HG02798 (cell line): ENCODE results near the gene SAA2.

Experiments used
- ATAC-seq: cut with Tn5 transposase; IDR thresholded peaks from one replicate; pipeline ENCODE4 v1.9.1; 2021; ENCODE audit warnings: mild to moderate bottlenecking; ENCODE audit not compliant: unreplicated experiment, poor library complexity

SAA2 gene

DNA sequence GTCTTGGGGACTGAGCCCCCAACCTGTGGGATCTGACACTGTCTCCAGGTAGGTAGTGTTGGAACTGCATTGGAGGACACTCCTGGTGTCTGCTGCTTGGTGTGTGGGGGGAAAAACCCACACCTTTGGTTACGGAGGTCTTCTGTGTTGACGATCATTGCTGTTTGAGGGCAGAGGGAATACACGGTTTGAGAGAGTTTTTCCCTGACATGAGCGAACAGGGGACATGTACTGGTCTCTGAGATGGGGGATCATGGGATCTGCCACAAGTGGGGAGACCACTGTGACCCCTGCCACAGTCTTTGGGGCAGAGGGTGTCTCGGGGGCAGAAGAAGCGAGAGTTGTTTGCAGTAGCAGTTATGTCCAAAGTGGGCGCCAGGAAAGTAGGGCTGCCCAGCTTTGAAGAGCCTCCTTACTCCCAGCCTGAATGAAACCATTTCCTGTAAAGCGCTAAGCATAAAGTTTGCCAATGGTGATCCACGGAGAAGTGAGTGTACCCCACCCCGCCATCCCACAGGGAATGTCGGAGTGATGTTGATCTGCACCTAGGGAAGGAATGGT lies 5.4 kb upstream of the SAA2 start:
- no peak for ATAC-seq

DNA sequence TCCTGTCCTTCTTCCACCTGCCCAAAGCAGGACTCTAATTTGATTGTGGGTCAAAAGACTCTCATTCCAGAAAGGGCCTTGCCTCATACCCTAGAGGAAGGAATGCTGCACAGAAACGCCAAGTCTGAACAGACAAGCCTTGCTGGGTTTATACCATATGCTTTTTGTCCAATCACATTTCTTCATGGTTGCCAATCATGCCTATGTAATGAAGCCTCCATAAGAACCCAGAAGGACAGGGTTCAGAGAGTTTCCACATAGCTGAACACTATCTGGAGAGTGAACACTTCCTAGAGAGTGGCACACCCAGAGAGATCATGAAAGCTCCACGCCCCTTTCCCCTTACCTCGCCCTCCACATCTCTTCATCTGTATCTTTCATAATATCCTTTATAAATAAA lies 4.8 kb upstream of the SAA2 start:
- no peak for ATAC-seq

DNA sequence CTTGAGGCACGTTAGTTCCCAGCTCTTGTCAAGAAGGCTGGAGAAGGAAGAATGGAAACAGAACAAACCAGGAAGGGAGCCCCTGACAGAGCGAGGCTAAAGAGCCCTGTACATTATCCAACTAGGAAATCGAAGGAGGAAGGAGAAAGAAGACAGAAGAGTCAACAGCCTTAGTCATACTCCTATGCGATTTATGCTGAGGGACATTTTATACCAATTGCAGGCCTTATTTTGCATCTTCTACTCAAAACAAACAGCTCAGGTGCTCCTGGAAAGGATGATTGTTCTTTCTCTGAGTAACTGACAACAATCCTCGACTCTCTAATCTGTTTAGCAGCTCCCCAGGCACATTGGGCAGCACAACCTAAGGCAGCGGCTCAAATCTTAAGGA lies 1.3 kb downstream of the SAA2 start:
- ATAC-seq: peak; percentile 26

DNA sequence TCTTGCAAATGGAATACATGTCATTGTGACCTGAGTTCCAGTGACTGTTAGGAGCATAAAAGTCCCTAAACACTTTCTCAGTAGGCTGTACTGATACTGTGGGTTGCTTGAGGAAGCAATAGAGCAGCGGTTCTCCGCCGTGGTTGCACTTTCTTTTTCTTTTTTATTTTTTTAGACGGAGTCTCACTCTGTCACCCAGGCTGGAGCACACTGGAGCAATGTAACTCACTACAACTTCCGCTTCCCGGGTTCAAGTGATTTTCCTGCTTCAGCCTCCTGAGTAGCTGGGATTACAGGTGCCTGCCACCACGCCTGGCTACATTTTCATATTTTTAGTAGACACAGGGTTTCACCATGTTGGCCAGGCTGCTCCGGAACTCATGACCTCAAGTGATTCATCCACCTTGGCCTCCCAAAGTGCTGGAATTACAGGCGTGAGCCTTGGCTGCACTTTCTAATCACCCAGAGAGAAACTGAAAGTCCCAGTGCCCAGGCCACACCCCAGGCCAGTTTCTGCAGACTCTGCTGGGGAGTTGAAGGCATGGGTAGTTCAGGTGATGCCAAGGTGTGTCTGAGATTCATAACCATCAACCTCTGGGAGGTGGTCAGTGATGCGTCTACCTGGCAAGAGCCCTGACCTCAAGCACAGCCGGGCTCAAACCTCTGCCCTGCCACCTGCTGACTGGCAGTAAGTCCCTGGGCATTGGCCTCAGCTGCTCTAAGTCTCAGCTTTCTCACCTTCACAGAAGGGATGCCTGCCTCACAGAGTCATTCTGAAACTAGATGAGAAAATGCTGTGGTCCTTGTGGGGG lies 1.9 kb downstream of the SAA2 start:
- peak; percentile 87 for ATAC-seq

DNA sequence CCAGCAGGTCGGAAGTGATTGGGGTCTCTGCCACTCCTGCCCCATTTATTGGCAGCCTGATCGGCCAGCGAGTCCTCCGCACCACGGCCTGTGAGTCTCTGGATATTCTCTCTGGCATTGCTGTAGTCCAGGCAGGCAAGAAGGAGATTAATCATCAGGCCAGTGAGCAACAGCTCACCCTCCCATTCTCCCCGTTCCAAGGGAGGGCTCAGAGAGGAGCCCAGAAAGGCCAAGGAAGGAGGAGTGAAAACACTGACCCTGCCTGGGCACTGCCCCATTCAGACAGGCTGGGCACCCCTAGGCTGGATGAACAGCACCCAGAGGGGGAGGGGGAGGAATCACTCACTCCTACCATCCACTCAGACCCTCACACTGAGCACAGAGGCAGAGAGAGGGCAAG lies 3.1 kb downstream of the SAA2 start:
- ATAC-seq: no peak

DNA sequence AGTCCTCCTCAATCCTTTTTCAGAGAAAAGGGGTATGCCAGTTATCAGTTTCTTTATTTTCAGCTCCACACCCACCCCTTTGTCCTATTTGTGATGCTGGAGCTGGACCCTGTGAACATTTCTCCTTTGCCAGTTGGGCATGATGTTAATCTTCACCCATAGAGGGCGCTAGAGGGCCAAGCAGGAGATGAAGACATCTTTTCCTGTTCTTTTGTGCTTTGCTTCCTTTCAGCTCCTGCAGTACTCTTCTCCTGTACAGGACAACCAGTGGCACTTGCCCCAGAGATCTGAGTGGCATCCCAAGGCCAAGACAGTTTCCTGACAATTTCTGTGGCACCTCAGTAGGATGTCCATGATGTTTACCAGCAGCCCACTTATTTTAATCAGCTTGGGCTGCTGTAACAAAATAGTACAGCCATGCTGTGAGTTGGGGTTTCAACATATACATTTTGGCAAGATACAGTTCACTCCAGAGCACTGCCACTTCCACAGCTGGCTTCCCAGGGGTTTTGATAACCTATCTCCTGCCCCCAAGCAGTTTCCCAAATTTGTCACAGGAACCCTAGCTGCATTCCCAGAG lies 4.6 kb downstream of the SAA2 start:
- ATAC-seq: no peak

DNA sequence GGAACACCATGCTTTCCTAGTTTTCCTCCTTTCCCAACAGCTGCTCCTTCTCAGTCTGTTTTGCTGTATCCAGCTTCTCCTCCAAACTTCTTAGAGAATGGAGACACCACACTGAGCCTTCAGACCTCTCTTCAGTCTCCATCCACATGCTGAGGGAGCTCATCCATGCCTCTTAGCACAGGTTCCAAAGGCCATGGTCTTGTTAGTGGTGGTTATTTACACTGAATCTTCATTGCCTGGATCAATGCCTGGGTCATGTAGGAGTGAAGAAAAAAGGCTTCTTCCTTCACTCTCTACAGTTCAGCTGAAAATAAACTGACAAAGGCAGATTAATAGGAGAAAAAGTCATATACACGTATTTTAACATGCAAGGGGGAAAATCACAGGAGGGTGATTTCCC lies 8.8 kb downstream of the SAA2 start:
- no peak for ATAC-seq

DNA sequence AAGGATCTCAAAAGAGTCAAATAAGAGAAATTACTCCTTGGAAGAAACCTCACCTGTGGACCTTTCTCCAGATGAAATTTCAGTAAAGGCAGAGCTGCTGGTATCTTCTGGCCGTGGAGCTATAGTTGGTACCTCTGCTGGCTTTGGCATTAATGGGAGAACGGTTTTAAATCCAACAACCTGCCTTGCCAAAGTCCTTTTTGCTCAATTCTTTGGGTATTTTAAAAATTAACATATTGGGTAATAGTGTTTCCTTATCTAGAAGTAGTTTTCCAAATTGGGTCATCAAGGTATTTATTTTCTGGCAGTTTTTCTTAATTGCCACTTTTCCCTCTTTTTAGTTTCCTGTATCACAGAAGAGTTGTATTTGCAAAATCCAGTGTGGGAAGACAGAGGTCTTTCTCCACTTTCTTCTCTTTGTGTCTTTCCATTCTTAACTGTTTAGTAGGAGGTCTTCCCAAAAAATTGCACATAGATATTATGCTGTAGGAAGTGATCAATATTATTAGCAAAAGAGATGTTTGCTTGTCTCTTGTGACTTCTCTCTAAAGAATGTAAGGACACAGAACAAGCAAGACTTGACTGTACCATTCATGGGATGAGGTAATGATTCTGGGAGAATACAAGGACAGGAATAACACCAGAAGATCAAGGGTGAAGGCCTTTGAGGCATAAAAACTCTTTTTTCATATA lies 11.7 kb downstream of the SAA2 start, which contains the start of gene SAA4:
TSS of gene SAA4 (minus strand) at position 139 of the 693 bp plus-strand sequence. CDS start 876 bp downstream, outside the sequence.
- no peak for ATAC-seq

DNA sequence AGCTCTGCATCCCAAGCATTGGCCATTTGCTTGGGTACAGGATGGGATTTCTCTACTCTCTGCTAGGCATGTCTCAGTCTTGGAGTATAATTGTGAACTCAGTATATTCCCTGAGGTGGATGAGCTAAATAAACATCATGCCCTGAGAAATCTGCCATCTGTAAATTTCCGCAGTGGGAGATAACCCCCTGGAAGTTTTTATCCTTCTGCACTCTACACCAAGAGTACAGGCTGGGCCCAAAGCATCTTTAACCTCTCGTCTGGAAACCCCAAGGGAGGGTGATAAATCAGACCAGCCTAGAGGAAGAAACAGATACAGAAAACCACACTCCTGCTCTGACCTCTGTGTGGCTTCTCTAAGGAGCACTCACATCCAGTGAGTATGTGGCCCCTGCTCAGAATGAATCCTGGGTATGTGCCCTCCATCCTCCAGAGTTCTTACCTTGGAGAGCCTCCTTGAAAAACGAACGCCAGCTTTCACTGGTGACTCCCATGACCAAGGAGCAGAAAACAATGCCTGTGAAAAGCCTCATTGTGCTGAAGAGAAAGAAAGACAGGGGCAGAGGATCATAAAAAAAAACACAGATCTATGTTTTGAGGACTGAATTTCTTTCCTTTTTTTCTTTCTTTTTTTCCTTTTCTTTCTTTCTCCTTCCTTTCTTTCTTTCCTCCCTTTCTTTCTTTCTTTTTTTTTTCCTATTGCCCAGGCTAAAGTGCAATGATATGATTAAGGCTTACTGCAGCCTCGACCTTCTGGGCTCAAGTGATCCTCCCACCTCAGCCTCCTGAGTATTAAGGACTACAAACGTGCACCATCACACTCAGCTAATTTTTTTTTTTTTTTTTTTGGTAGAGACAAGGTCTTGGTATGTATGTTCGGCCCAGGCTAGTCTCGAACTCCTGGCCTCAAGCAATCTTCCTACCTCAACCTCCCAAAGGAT lies 12.8 kb downstream of the SAA2 start:
- ATAC-seq: no peak

DNA sequence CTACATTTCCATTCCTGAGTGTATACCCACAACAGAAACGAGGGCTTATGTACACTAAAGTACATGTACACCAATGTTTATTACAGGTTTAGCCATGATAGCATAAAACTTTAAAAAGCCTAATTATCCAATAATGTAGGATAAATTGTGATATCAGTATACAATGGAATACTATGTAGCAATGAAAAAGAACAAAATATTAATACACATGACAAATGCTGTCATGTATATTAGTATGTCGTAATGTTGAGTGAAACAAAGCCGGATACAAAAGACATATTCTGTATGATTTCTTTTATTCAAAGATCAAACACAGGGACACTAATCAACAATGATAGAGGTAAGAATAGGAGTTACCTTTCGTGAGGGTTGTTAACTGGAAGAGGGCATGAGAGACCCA lies 14.6 kb downstream of the SAA2 start:
- ATAC-seq: no peak

DNA sequence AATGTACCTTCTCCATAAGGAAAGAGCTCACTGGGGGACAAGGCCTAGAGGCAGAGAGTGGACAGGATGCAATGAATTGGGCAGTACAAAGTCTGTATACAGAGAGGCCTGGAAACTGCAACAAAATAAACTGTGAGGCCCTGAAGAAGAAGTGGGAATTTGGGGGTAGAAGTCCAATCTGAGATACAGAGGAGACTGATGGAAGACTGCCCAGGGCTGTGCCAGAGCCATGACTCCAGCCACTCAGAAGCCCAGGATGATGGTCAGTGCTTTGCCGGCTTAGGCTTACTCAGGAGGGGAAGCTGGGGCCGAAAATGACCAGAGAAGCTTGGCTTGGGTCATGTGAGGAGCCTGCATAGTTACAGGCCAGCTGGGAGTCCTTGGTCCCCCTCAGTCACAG lies 17.6 kb downstream of the SAA2 start:
- ATAC-seq: no peak

DNA sequence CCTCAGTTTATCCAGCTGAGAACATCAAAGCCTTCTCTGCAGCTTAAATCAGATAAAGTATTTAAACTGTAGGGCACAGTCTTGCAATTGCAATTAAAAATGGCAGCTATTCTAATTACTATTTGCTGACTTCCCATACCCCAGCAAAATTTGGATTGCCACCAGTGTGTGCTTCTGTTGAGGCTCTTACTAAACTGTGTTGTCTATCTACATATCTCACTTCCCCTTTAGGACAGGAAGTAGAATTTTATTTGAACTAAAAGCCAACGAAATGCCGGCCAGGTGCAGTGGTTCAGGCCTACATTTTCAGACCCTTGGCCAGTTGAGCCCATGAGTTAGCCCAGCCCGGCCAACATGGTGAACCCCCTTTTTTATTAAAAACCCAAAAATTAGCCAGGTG lies 19.0 kb downstream of the SAA2 start:
- peak; percentile 94 for ATAC-seq

DNA sequence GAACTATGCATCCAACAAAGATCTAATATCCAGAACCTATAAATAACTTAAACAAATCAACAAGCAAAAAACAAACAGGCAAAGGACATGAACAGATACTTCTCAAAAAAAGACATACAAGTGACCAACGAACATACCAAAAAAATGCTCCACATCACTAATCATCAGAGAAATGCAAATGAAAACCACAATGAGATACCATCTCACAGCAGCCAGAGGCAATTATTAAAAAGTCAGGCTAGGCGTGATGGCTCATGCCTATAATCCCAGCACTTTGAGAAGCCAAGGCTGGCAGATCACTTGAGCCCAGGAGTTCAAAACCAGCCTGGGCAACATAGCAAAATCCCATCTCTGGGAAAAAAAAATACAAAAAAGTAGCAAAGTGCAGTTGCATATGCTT lies 22.6 kb downstream of the SAA2 start:
- peak; percentile 31 for ATAC-seq

DNA sequence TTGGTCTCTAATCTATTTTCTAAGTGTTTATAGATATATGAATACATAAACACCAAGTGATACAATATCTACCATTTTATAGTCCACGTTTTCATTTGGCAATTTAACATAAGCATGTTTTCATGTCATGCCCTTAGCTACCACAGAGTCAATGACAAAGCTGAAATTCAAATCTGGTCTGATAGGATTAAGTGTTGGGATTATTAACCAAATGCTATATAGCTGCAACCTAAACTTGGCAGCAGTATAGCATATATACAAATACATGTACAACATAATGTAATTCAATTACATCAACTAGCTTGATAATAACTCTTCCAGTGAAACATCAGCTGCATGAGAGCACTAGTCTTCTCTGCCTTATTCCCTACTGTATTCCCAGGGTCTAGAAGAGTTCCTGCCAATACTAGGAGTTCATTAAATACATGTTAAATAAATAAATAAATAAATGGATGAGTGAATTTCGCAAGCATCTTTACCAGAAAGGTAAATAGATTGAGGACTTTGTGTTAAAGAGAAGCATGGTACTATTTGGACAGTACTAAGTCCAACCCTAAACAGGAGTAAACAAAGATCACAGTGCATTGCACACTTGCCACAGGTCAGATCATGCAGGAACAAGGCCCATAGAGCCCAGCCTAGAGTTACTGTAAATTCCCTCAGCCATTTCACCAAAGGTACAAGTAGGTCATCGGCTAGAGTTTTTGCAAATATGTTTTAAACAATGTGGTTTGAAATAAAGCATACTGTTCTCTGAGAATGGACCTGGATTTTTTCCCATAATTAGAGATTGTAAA lies 24.7 kb downstream of the SAA2 start:
- ATAC-seq: no peak

DNA sequence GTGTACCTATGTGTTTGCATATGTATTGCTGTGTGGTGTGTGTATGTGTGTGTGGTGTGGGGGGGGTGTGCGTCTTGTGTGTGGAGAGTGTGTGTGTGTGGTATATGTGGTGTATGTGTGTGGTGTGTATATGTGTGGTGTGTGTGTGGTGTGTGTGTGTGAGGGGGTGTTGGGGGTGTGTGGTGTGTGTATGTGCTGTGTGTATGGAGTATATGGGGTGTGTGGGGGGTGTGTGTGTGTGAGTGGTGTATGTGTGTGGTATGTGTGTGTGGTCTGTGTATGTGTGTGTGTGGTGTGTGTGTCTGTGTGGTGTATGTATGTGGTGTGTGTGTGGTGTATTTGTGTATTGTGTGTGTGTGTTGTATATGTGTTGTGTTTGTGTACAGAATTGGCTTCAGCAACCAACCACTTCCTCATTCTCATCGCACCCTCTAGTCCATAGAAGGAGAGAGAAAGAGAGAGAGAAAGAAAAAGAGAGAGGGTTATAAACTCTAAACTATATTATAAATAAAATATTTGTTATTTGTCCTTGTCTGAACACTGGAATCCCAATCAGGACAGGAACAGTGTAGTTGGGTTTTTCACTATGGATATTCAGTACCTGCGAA lies 25.6 kb downstream of the SAA2 start:
- no peak for ATAC-seq

DNA sequence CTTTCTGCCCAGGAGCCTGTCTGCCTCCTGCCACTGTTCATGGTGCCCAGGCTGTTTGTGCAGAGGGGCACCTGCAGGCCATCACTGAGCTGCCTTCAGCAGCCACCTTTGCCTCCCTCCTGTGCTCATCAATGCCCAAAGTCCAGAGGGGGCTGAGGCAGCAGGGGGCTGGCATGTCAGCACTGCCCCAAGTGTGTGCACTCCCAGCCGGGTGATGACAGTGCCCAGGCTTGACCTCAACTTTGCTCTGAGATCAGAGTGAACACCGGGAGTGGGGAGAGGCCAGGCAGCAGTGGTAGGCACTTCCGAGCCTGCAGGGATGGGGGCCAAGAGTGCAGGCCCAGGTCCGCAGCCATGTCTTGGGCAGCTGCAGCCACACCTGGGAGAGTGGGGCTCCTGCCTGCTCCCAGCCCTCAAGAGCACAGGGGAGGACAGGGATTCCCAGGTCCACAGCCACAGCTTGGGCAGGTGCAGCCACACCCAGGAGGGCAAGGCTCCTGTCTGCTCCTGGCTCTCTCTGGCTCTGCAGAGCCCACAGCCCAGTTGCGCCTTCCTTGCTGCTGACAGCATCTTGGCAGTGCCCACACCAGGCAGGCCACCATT lies 27.1 kb downstream of the SAA2 start:
- ATAC-seq: no peak

DNA sequence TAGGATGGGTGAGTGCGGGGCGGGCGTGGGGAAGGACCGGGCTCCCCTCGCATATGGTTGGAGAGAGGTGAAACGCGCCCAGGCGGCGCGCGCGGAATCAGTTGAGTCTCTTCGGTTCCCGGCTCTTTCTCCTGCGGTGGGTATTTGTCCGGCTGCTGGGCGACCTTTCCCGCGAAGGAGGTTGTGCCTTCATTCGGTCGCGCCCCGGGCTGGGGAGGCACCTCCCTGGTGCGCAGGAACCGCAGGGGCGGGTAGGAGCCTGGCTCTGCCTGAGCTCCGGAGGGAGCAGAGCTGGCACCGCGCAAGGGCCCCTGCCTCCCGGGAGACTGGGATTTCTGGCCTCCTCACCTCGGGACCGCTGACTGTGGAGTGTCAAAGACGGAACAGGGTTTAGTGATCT lies 39.4 kb downstream of the SAA2 start:
- ATAC-seq: no peak

DNA sequence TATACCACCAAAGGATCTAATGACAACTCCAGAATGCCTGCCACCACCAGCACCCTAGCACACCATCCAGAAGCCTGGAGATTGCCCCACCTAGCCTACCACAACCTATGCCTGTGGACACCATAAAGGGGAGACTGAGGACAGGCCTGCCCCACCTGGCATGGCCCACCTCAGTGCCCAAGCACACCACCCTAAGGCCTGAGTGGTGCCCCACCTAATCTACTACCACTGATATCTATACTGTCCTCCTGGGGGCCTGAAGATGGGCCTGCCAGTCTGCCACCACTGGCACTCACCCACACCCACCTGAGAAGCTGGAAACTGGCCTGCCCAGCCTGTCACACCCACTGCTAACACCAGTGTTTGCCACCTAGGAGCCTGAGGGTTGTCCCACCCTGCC lies 43.7 kb downstream of the SAA2 start:
- ATAC-seq: no peak

DNA sequence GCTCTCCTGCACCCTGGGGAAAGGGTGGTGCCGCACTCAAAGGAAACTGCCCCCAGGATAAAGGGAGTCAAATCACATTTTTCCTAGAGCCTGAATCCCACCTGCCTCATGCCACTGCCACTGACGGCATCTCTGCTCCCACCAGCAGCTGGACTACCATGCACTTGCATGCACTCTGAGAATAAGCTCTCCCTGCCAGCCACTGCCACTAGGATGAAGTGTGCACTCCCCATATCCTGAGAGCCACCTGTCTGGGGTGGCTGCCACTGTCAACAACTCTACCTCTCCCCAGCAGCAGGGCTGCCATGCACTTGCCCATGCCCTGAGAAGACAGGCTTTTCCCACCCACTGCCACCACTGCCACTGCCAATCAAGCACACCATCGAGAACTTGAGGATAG lies 44.2 kb downstream of the SAA2 start:
- no peak for ATAC-seq
